Karpas-422 (cell line): ENCODE results near the gene TOMM40L. TPM values are rescaled to one million over a fixed set of nuclear protein-coding genes. Genes with fewer than 3 reads are reported as not detected.

ENCODE experiments used
- DNase-seq: peaks from one replicate; pipeline ENCODE4 v3.0.0-alpha.2; 2015
- H2AFZ ChIP-seq: fragments of 200-600 bp; sonication (generic); 2 replicates; pipeline ENCODE4 v1.6.1; 2014; ENCODE audit warnings: antibody characterized with exemption, low read length, mixed read lengths
- H3K27ac ChIP-seq: fragments of 200-600 bp; sonication (generic); 2 replicates; pipeline ENCODE4 v1.5.1; 2014; ENCODE audit warnings: mild to moderate bottlenecking, low read length, moderate library complexity
- H3K27me3 ChIP-seq: fragments of 200-600 bp; sonication (generic); 2 replicates; pipeline ENCODE4 v1.6.1; 2014; ENCODE audit warnings: low read length, mixed read lengths
- H3K36me3 ChIP-seq: fragments of 200-600 bp; sonication (generic); 2 replicates; pipeline ENCODE4 v1.6.1; 2014; ENCODE audit warnings: low read length, mixed read lengths; ENCODE audit not compliant: insufficient read depth
- H3K4me1 ChIP-seq: fragments of 200-600 bp; sonication (generic); 2 replicates; pipeline ENCODE4 v1.6.1; 2014; ENCODE audit warnings: mild to moderate bottlenecking, low read length, mixed read lengths
- H3K4me2 ChIP-seq: fragments of 200-600 bp; sonication (generic); 2 replicates; pipeline ENCODE4 v1.6.1; 2014; ENCODE audit warnings: low read length, low read depth, mild to moderate bottlenecking; ENCODE audit not compliant: poor library complexity, severe bottlenecking
- H3K4me3 ChIP-seq: fragments of 200-600 bp; sonication (generic); 2 replicates; pipeline ENCODE4 v1.5.1; 2014; ENCODE audit warnings: mild to moderate bottlenecking, antibody characterized with exemption, low read length, mixed read lengths
- H3K79me2 ChIP-seq: fragments of 200-600 bp; sonication (generic); 2 replicates; pipeline ENCODE4 v1.6.1; 2014; ENCODE audit warnings: mild to moderate bottlenecking, low read length, mixed read lengths
- H3K9ac ChIP-seq: fragments of 200-600 bp; sonication (generic); 2 replicates; pipeline ENCODE4 v1.6.0; 2014; ENCODE audit warnings: low read length
- H3K9me2 ChIP-seq: fragments of 200-600 bp; sonication (generic), shearing (Covaris generic); replicated peaks from 2 replicates; pipeline ENCODE4 v1.6.0; 2014; ENCODE audit warnings: mild to moderate bottlenecking, low read length, moderate library complexity; ENCODE audit not compliant: insufficient read depth
- H3K9me3 ChIP-seq: fragments of 300-700, 200-600 bp; sonication (generic); 2 replicates; pipeline ENCODE4 v1.6.1; 2014; ENCODE audit warnings: low read length, mixed read lengths
- H4K20me1 ChIP-seq: fragments of 200-600 bp; sonication (generic); 2 replicates; pipeline ENCODE4 v1.6.1; 2014; ENCODE audit warnings: mild to moderate bottlenecking, antibody characterized with exemption, low read length, low read depth; ENCODE audit not compliant: insufficient read depth
- total RNA-seq: library from RNA; depleted of rRNA; stranded (reverse); fragments of >200 nt; shearing (Covaris generic); gene quantifications from 2 replicates; pipeline ENCODE4 v1.2.3, GENCODE V29; 2014; ENCODE audit warnings: low replicate concordance

The TOMM40L gene
- total RNA-seq, 1 experiment from 2014 or later = 9.5 TPM

DNA sequence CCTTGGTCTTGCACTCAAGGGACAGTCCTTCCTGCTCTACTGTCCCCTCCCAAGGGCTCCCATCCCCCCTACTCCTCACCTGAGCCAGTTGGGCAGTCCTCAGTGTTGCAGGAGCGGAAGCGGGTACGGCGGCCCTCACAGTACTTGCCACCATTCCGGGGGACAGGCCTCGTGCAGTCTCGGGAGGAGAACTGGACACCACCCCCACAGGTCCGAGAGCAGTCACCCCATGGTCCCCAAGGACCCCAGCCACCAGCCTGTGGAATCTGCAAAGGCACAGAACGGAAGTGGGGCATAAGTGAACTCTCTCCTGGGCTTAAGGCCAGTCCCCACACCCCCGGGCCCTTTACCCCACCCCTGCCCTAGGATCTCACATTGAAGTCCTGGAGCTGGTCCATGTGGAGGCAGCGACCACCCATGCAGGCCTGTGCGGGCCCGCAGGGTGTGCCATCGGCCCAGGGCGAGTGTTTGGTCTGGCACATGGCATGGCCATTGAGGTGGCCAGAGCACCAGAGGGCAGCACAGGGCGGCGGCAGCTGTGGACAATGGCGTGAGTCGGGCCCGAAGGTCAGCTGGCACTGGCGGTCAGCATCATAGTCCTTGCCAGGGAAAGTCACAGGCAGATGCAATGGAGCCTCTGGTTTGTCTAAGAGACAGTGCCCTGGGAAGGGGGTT is 32.2 kb upstream of the TOMM40L start:
- Histone ChIP-seq H3K36me3 (no peaks in the 10 kb centered on the region), H2AFZ (no peak overlapping the region), H3K9me3 (no peaks in the 10 kb centered on the region), H3K9me2 (no peaks in the 10 kb centered on the region), H3K27ac (no peak overlapping the region), H3K4me1 (peaks cover 18% of the 10 kb centered on the region), H3K4me2 (no peak overlapping the region), H3K27me3 (no peaks in the 10 kb centered on the region), H3K4me3 (no peak overlapping the region), H3K79me2 (no peaks in the 10 kb centered on the region), H3K9ac (no peak overlapping the region), H4K20me1 (no peaks in the 10 kb centered on the region)
- DNase-seq = no peak

DNA sequence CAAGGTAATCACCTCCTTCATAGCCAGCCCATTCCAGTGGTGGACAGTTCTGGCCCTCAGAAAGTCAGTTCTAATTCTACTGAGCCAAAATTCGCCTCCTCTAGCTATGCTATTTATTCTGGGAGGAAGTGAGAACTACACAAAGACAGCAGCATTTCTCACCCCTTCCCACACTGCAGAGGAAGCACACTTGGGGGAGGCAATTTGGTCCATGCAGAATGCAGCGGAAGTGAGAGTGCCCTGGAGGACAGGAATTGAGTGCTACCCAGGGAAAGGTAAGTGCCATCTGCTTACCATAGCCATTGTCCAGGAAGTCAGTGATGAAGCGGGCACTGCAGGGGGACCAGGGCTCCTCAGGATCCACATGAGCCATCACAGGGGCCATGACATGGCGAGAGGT is 30.7 kb upstream of the TOMM40L start:
- H3K36me3 ChIP-seq = no peaks in the 10 kb centered on the region
- peak overlapping the region; percentile 95 for H2AFZ ChIP-seq
- peak; percentile 65 for DNase-seq
- peak overlapping the region; percentile 36 for H3K4me2 ChIP-seq
- peak overlapping the region; percentile 41 for H3K27ac ChIP-seq
- peak overlapping the region; percentile 23 for H3K9ac ChIP-seq
- H3K4me3 ChIP-seq = peak overlapping the region; percentile 7; the same call in 1 of the 2 replicates
- no peaks in the 10 kb centered on the region for H3K27me3 ChIP-seq
- H3K9me2 ChIP-seq = no peaks in the 10 kb centered on the region
- no peaks in the 10 kb centered on the region for H4K20me1 ChIP-seq
- no peaks in the 10 kb centered on the region for H3K9me3 ChIP-seq
- peaks cover 18% of the 10 kb centered on the region for H3K4me1 ChIP-seq
- no peaks in the 10 kb centered on the region for H3K79me2 ChIP-seq

DNA sequence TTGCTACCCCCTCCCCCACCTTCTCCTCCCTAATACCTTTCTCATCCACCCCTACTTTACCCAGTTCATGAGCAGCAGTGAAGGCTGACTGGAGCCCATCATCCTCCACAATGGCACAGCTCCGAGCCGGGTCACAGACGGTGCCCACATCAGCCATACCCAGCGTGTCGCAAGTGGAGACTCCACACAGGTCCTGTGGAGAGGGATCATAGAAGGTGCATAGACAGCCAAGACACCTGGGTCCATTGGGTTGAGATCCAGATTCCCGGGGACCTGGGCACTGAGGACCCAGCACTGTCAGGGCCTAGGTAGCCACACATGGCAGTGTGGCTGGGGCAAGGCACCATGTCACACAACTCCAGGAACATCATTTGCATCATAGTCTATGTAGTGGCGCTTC is 29.7 kb upstream of the TOMM40L start:
- Histone ChIP-seq H3K9me3 (no peaks in the 10 kb centered on the region), H2AFZ (no peak overlapping the region), H4K20me1 (no peaks in the 10 kb centered on the region), H3K9ac (no peak overlapping the region), H3K4me1 (peaks cover 20% of the 10 kb centered on the region), H3K4me2 (no peak overlapping the region), H3K27me3 (no peaks in the 10 kb centered on the region), H3K79me2 (no peaks in the 10 kb centered on the region), H3K36me3 (no peaks in the 10 kb centered on the region), H3K4me3 (no peak overlapping the region), H3K27ac (no peak overlapping the region), H3K9me2 (no peaks in the 10 kb centered on the region)
- no peak for DNase-seq

DNA sequence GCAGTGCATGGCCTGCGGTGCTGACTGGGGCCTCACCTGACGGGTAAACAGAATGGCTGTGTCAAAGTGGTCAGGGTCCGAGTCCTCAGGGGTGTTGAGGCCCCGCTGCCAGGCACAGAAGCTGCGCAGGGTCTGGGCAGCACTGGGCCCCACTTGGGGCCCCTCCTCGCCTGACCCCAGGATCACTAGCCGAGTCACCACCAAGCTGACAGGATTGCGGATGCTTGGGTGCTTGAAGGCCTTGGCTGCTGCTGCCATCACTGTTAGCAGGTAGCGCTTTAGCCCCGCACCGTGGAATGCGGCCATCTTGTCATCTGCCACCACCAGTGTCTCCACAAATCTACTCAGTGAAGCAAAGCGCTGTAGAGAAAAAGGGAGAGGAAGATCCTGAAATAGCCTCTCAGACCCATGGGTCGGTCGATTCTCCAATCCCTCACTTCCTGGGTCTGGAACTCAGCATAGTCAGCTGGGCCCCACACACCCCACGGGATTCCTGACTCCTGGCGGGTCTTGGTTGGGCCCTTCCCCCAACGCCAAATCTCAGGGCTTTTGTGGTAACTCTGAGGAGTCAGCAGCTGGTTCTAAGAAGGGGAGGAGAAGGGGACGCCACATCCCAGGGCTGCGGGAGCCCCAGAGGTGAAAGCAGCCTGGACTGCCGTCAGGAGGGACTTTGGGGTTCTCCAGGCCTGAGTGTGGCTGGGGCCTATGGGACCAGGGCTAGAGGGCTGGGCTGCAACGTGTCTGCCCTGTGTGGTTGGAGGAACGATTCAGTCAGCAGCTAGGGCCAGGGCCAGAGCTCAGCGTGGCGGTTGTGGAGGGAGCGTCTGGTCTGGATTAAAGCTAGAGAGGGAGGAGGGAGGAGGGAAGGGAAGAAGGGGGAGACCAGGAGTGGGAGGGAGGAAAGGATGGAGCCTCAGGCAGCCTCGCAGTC is 29.1 kb upstream of the TOMM40L start:
- Histone ChIP-seq H3K9ac (no peak overlapping the region), H3K9me2 (no peaks in the 10 kb centered on the region), H3K36me3 (no peaks in the 10 kb centered on the region), H2AFZ (no peak overlapping the region), H4K20me1 (no peaks in the 10 kb centered on the region), H3K4me3 (no peak overlapping the region), H3K27me3 (no peaks in the 10 kb centered on the region), H3K4me2 (no peak overlapping the region), H3K79me2 (no peaks in the 10 kb centered on the region), H3K27ac (no peak overlapping the region), H3K9me3 (no peaks in the 10 kb centered on the region), H3K4me1 (peaks cover 27% of the 10 kb centered on the region)
- no peak for DNase-seq

DNA sequence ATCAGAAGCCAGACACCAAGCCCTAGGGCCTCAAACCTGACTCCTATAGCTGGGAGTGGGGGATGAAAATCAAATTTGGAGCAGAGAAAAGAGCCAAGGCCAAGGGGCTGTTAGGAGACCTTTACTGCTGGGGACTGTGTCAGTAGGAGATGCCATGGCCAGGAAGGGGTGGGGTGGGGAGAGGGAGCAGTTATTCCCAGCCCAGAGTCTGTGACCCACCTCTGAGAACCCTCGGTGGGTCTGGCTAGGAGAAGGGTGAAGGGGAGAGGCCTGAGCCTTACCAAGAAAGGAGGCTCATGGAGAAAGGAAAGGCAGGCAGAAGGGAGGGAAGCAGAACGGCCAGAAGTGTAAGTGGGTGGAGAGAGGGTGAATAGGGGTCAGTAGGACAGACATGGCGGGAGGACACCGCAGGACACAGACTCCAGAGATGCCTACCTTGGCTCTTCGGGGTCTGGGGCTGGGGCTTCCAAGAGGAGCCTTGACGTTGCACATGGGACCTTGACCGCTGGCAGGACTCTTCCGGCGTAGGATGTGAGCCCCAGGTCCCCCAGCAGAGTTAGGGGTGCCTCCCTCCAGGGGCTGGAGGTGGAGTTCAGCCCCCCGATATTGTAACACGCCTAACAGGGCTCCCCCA is 28.2 kb upstream of the TOMM40L start:
- Histone ChIP-seq H3K9ac (no peak overlapping the region), H3K36me3 (no peaks in the 10 kb centered on the region), H3K27ac (no peak overlapping the region), H4K20me1 (no peaks in the 10 kb centered on the region), H3K9me2 (no peaks in the 10 kb centered on the region), H3K79me2 (peaks cover 4% of the 10 kb centered on the region), H3K4me3 (no peak overlapping the region), H3K4me1 (peaks cover 24% of the 10 kb centered on the region), H3K9me3 (no peaks in the 10 kb centered on the region), H3K4me2 (no peak overlapping the region), H3K27me3 (no peaks in the 10 kb centered on the region), H2AFZ (no peak overlapping the region)
- DNase-seq = no peak

DNA sequence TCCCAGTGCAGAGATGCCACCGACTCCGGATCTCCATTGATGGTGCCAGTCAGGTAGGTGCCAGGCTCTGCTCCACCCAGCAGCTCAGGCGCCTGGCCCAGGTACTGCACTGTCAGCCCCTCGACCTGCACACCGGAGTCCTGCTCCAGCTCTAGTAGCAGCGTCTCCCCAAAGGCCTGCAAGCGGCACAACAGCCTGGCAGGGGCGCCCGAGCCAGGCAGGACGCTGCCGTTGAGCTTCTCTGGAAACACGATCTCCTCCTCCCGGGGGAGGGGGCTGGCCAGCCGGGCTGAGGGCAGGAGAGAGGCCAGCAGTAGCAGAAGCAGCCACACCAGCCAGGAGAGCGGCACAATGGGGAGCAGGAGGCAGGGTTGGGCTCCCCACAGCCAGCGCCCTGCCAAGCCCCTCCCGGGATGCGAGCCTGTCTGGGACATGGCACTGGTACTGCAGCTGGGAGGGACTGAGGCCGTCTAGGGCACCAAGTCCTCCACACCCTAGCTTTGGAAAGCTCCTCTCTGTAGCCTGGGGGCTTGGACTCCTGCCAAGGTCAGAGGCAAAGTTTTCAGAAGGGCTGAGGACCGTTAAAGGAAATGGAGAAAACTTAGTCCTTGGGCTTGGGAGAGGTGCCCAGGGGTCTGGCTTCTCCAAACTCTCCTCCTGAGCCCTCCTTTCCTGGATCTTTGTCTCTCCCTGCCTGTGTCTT is 27.5 kb upstream of the TOMM40L start:
- Histone ChIP-seq H3K4me1 (peaks cover 29% of the 10 kb centered on the region), H3K4me3 (no peak overlapping the region), H3K79me2 (peaks cover 10% of the 10 kb centered on the region), H3K9me3 (no peaks in the 10 kb centered on the region), H4K20me1 (no peaks in the 10 kb centered on the region), H3K4me2 (no peak overlapping the region), H3K9me2 (no peaks in the 10 kb centered on the region), H3K27ac (no peak overlapping the region), H2AFZ (no peak overlapping the region), H3K27me3 (no peaks in the 10 kb centered on the region), H3K9ac (no peak overlapping the region), H3K36me3 (no peaks in the 10 kb centered on the region)
- DNase-seq = no peak

DNA sequence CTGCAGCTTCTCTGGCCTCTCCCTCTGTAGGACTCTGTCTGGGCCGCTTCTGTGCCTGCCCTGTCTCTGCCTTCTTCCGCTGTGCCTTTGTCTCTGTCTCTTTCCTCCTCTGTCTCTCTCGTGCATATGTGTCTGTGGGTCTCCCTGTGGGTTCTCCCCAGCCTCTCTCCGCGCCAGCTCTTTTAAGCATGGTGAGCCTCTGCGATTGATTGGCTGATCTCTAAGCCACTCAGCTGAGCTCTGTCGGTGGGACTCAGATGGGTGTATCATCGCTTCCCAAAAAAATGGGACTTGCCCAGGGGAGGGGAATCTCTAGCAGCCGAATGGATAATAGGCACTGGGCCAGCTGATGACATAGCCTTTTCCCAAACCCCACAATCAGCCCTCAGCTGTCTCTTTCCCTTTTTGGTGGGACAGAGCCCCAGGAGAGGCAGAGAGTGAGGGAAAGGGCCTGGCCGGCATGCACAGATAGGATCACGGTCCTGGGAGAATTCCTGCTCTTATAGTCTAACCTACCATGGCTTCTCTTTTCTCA is 26.9 kb upstream of the TOMM40L start, which contains the start of gene ADAMTS4:
TSS of gene ADAMTS4 (minus strand) at position 158 of the 535 bp plus-strand sequence. CDS start 427 bp downstream, outside the sequence.
- H4K20me1 ChIP-seq = no peaks in the 10 kb centered on the region
- H3K36me3 ChIP-seq = peaks cover 3% of the 10 kb centered on the region; the same call in 1 of the 2 replicates
- peaks cover 17% of the 10 kb centered on the region for H3K79me2 ChIP-seq
- peaks cover 35% of the 10 kb centered on the region for H3K4me1 ChIP-seq
- no peaks in the 10 kb centered on the region for H3K27me3 ChIP-seq
- DNase-seq = no peak
- no peak within 1 kb of the TSS for H3K4me2 ChIP-seq
- no peak within 1 kb of the TSS for H3K9ac ChIP-seq
- no peak within 1 kb of the TSS for H3K27ac ChIP-seq
- H3K9me2 ChIP-seq = no peaks in the 10 kb centered on the region
- no peaks in the 10 kb centered on the region for H3K9me3 ChIP-seq
- no peak within 1 kb of the TSS for H3K4me3 ChIP-seq
- no peak within 1 kb of the TSS for H2AFZ ChIP-seq
